Measurements from ENCODE around the gene CILP2.

CILP2 gene

GRCh38 chr19:19504754-19505668 lies 33.1 kb upstream of the CILP2 start:
- Histone ChIP-seq H4K20me1 (ENCODE audit: insufficient read depth, low read length, poor library complexity, severe bottlenecking) (no peaks in the 10 kb centered on the region), H3F3A (ENCODE audit: low read depth) (no peaks in the 10 kb centered on the region), H3K9me3 (ENCODE audit: insufficient read depth, low read depth, low read length) (no peaks in the 10 kb centered on the region), H2AFZ (ENCODE audit: low read length) (no peak overlapping the region), H3K27me3 (ENCODE audit: insufficient read depth, low read length, poor library complexity, severe bottlenecking) (no peaks in the 10 kb centered on the region), H3K9me2 (replicated peaks; ENCODE audit: low read depth, low read length) (no peaks in the 10 kb centered on the region), H3K4me2 (ENCODE audit: low read depth, low read length, poor library complexity, severe bottlenecking) (no peak overlapping the region), H3K79me2 (ENCODE audit: insufficient read depth, low read length) (no peaks in the 10 kb centered on the region), H3K4me1 (ENCODE audit: insufficient read depth, low read length, poor library complexity, severe bottlenecking) (no peaks in the 10 kb centered on the region), H3K9ac (ENCODE audit: low read depth, low read length, poor library complexity, severe bottlenecking) (no peak overlapping the region), H3K4me3 (ENCODE audit: low read length, poor library complexity, severe bottlenecking) (no peak overlapping the region), H3K36me3 (ENCODE audit: insufficient read depth, low read length) (peaks cover 76% of the 10 kb centered on the region; the same call in 1 of the 2 replicates)
- no peak for TF ChIP-seq CTCF (conservative IDR thresholded peaks at IDR 0.05; ENCODE audit: low read length)

GRCh38 chr19:19505669-19506326 lies 32.3 kb upstream of the CILP2 start:
- no peaks in the 10 kb centered on the region for H3F3A ChIP-seq (ENCODE audit: low read depth)
- H4K20me1 ChIP-seq (ENCODE audit: insufficient read depth, low read length, poor library complexity, severe bottlenecking), result no peaks in the 10 kb centered on the region
- no peaks in the 10 kb centered on the region for H3K9me2 ChIP-seq (replicated peaks; ENCODE audit: low read depth, low read length)
- no peaks in the 10 kb centered on the region for H3K9me3 ChIP-seq (ENCODE audit: insufficient read depth, low read depth, low read length)
- H3K36me3 ChIP-seq (ENCODE audit: insufficient read depth, low read length), result peaks cover 68% of the 10 kb centered on the region; the same call in 1 of the 2 replicates
- no peak for TF ChIP-seq EZH2phosphoT487 (IDR thresholded peaks at IDR 0.05; ENCODE audit: borderline replicate concordance)
- TF ChIP-seq CTCF (conservative IDR thresholded peaks at IDR 0.05; ENCODE audit: low read length), result no peak
- no peak overlapping the region for H2AFZ ChIP-seq (ENCODE audit: low read length)
- H3K4me2 ChIP-seq (ENCODE audit: low read depth, low read length, poor library complexity, severe bottlenecking), result no peak overlapping the region
- H3K27me3 ChIP-seq (ENCODE audit: insufficient read depth, low read length, poor library complexity, severe bottlenecking), result no peaks in the 10 kb centered on the region
- no peak overlapping the region for H3K4me3 ChIP-seq (ENCODE audit: low read length, poor library complexity, severe bottlenecking)
- no peaks in the 10 kb centered on the region for H3K79me2 ChIP-seq (ENCODE audit: insufficient read depth, low read length)
- no peak overlapping the region for H3K9ac ChIP-seq (ENCODE audit: low read depth, low read length, poor library complexity, severe bottlenecking)
- H3K4me1 ChIP-seq (ENCODE audit: insufficient read depth, low read length, poor library complexity, severe bottlenecking), result no peaks in the 10 kb centered on the region

GRCh38 chr19:19506592-19506991 lies 31.5 kb upstream of the CILP2 start:
- H3K4me1 ChIP-seq (ENCODE audit: insufficient read depth, low read length, poor library complexity, severe bottlenecking), result no peaks in the 10 kb centered on the region
- H2AFZ ChIP-seq (ENCODE audit: low read length), result no peak overlapping the region
- no peaks in the 10 kb centered on the region for H3K9me3 ChIP-seq (ENCODE audit: insufficient read depth, low read depth, low read length)
- H3K27me3 ChIP-seq (ENCODE audit: insufficient read depth, low read length, poor library complexity, severe bottlenecking), result no peaks in the 10 kb centered on the region
- H3K4me3 ChIP-seq (ENCODE audit: low read length, poor library complexity, severe bottlenecking), result no peak overlapping the region
- H3K36me3 ChIP-seq (ENCODE audit: insufficient read depth, low read length), result peaks cover 60% of the 10 kb centered on the region; the same call in 1 of the 2 replicates
- no peaks in the 10 kb centered on the region for H3F3A ChIP-seq (ENCODE audit: low read depth)
- no peak for TF ChIP-seq CTCF (conservative IDR thresholded peaks at IDR 0.05; ENCODE audit: low read length)
- no peak for TF ChIP-seq EZH2phosphoT487 (IDR thresholded peaks at IDR 0.05; ENCODE audit: borderline replicate concordance)
- H3K9ac ChIP-seq (ENCODE audit: low read depth, low read length, poor library complexity, severe bottlenecking), result no peak overlapping the region
- no peak overlapping the region for H3K4me2 ChIP-seq (ENCODE audit: low read depth, low read length, poor library complexity, severe bottlenecking)
- no peaks in the 10 kb centered on the region for H3K79me2 ChIP-seq (ENCODE audit: insufficient read depth, low read length)
- no peaks in the 10 kb centered on the region for H4K20me1 ChIP-seq (ENCODE audit: insufficient read depth, low read length, poor library complexity, severe bottlenecking)
- no peaks in the 10 kb centered on the region for H3K9me2 ChIP-seq (replicated peaks; ENCODE audit: low read depth, low read length)
